Neural cell (in vitro differentiated cells): ENCODE results near the gene RAI1. TPM values are rescaled to one million over a fixed set of nuclear protein-coding genes. Genes with fewer than 3 reads are reported as not detected.

Experiments used
- H2AFZ ChIP-seq: fragments of 200-600, 300-800 bp; sonication (generic), shearing (Covaris generic); 2 replicates; pipeline ENCODE4 v1.6.0; 2014; ENCODE audit warnings: low read depth, mild to moderate bottlenecking, antibody characterized with exemption, low read length, moderate library complexity
- H3F3A ChIP-seq: fragments of 200-600 bp; shearing (Covaris generic); 2 replicates; pipeline ENCODE4 v1.6.1; 2016; ENCODE audit warnings: mild to moderate bottlenecking, moderate library complexity, mixed read lengths, antibody characterized with exemption, low read length; ENCODE audit not compliant: insufficient read depth, poor library complexity, severe bottlenecking
- H3K27ac ChIP-seq: fragments of 200-600, 300-800 bp; sonication (generic), shearing (Covaris generic); 2 replicates; pipeline ENCODE4 v1.5.1; 2014; ENCODE audit warnings: mild to moderate bottlenecking, low read length, moderate library complexity
- H3K27me3 ChIP-seq: fragments of 300-800, 200-600 bp; sonication (generic), shearing (Covaris generic); 2 replicates; pipeline ENCODE4 v1.6.0; 2014; ENCODE audit warnings: mild to moderate bottlenecking, low read depth, low read length, moderate library complexity; ENCODE audit not compliant: insufficient read depth
- H3K36me3 ChIP-seq: fragments of 300-800, 200-600 bp; sonication (generic), shearing (Covaris generic); 2 replicates; pipeline ENCODE4 v1.5.1; 2014; ENCODE audit warnings: mild to moderate bottlenecking, antibody characterized with exemption, low read length, moderate library complexity; ENCODE audit not compliant: insufficient read depth
- H3K4me2 ChIP-seq: fragments of 300-800, 200-600 bp; sonication (generic), shearing (Covaris generic); 2 replicates; pipeline ENCODE4 v1.6.0; 2014; ENCODE audit warnings: mild to moderate bottlenecking, low read length
- H3K4me3 ChIP-seq: fragments of 300-800, 200-600 bp; sonication (generic), shearing (Covaris generic); 2 replicates; pipeline ENCODE4 v1.5.1; 2014; ENCODE audit warnings: mild to moderate bottlenecking, low read length, moderate library complexity
- H3K79me2 ChIP-seq: fragments of 200-600 bp; shearing (Covaris generic); replicated peaks from 2 replicates; pipeline ENCODE4 v1.6.0; 2014; ENCODE audit warnings: mild to moderate bottlenecking, low read length, moderate library complexity; ENCODE audit not compliant: insufficient read depth
- H3K9ac ChIP-seq: fragments of 300-800, 200-600 bp; sonication (generic), shearing (Covaris generic); 2 replicates; pipeline ENCODE4 v1.6.1; 2016; ENCODE audit warnings: mild to moderate bottlenecking, low read length, mixed read lengths
- H3K9me2 ChIP-seq: fragments of 200-600 bp; shearing (Covaris generic); 2 replicates; pipeline ENCODE4 v1.6.1; 2016; ENCODE audit warnings: mild to moderate bottlenecking, low read length, mixed read lengths; ENCODE audit not compliant: insufficient read depth
- H3K9me3 ChIP-seq: fragments of 200-600, 300-800 bp; sonication (generic), shearing (Covaris generic); 2 replicates; pipeline ENCODE4 v1.6.1; 2016; ENCODE audit warnings: mild to moderate bottlenecking, mixed run types, low read length, moderate library complexity, mixed read lengths
- H4K20me1 ChIP-seq: fragments of 200-600 bp; shearing (Covaris generic); 2 replicates; pipeline ENCODE4 v1.6.1; 2016; ENCODE audit warnings: mild to moderate bottlenecking, mixed run types; ENCODE audit not compliant: insufficient read depth
- EP300 ChIP-seq: fragments of 450-650 bp; conservative IDR thresholded peaks from 2 replicates; pipeline ENCODE4 v1.6.1; 2014; ENCODE audit warnings: antibody characterized with exemption, mild to moderate bottlenecking, moderate library complexity; ENCODE audit not compliant: poor library complexity, severe bottlenecking
- EZH2 ChIP-seq: fragments of 200-600, 300-800 bp; shearing (Covaris generic), sonication (generic); IDR thresholded peaks from 2 replicates; pipeline ENCODE4 v1.6.1; 2014; ENCODE audit warnings: antibody characterized with exemption, low read length, borderline replicate concordance, mild to moderate bottlenecking; ENCODE audit not compliant: insufficient read depth, poor library complexity, severe bottlenecking
- MXI1 ChIP-seq: fragments of 450-650 bp; conservative IDR thresholded peaks from 2 replicates; pipeline ENCODE4 v1.6.1; 2014; ENCODE audit warnings: antibody characterized with exemption, mild to moderate bottlenecking; ENCODE audit not compliant: poor library complexity, severe bottlenecking
- POLR2AphosphoS5 ChIP-seq: IDR thresholded peaks from 2 replicates; pipeline ENCODE4 v1.6.1; 2012
- RAD21 ChIP-seq: fragments of 450-650 bp; conservative IDR thresholded peaks from 2 replicates; pipeline ENCODE4 v1.6.1; 2014; ENCODE audit warnings: antibody characterized with exemption, mild to moderate bottlenecking, moderate library complexity
- SMC3 ChIP-seq: fragments of 450-650 bp; conservative IDR thresholded peaks from 2 replicates; pipeline ENCODE4 v1.6.1; 2014; ENCODE audit warnings: antibody characterized with exemption, mild to moderate bottlenecking, moderate library complexity; ENCODE audit not compliant: poor library complexity
- TAF1 ChIP-seq: IDR thresholded peaks from 2 replicates; pipeline ENCODE4 v1.6.1; 2012; ENCODE audit warnings: low read depth
- polyA plus RNA-seq: library from polyadenylated mRNA; depleted of rRNA; stranded (reverse); fragments of >200 nt; gene quantifications from 2 replicates; pipeline ENCODE4 v1.2.3, GENCODE V29; 2014
- TF ChIP-seq, protein P1 (sequence below): fragments of 450-650 bp; IDR thresholded peaks from 2 replicates; pipeline ENCODE4 v1.5.1; 2014; ENCODE audit warnings: antibody characterized with exemption, mild to moderate bottlenecking, moderate library complexity; ENCODE audit not compliant: poor library complexity, severe bottlenecking
- TF ChIP-seq, protein P2 (sequence below): IDR thresholded peaks from 2 replicates; pipeline ENCODE4 v1.6.1; 2012; ENCODE audit warnings: borderline replicate concordance

The RAI1 gene
- polyA plus RNA-seq, 1 donor from 2014 or later: 16.9 TPM

DNA sequence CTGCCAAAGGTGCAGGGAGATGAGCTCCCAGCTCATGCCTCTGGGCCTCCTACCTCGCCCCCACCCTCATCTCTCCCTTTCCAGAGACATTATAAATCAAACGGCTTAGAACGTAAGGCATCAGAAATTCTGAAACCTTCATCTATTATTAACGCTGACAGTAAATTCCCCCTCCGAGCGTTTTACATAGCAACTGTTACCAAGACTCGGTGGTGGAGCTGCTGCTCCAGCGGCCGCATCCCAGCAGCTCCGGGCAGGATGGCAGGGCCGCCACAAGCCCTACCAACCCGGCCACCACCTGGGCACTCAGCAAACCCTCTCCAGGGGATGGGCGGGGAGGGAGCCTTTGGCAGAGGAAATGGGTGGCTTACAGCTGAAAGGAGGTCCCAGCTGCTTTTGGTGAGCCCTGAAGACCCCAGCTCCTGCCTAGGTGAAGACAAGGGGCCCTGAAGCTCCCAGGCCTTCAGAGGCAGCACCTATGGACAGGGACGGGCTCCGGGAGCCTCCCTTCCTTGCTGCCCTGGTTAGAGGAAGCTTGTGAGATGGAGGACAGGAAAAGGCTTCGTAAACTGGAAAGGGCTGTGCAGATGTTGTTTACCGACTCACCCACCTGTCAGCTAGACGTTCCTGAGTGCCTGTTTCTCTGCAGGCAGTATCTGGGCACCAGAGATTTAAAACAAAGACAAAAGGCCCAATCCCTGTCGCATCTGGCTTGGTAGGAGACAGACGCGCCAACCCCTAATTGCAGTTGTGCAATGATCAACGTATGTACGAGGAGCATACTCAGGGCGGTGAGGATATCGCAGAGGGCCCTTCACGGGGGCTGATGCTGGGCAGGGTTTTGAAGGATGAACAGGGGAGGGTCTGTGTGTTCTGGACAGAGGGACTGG is 76.9 kb downstream of the RAI1 start:
- Histone ChIP-seq H4K20me1 (peaks cover 20% of the 10 kb centered on the region), H3K4me2 (peak overlapping the region; percentile 65), H3K9me3 (no peaks in the 10 kb centered on the region), H3K27ac (peak overlapping the region; percentile 95), H3K4me3 (peak overlapping the region; percentile 58), H3K9me2 (no peaks in the 10 kb centered on the region), H3K9ac (peak overlapping the region; percentile 75), H2AFZ (no peak overlapping the region), H3F3A (peaks cover 4% of the 10 kb centered on the region), H3K36me3 (no peaks in the 10 kb centered on the region), H3K79me2 (peaks cover 87% of the 10 kb centered on the region), H3K27me3 (no peaks in the 10 kb centered on the region)
- TF ChIP-seq, protein P1, sequence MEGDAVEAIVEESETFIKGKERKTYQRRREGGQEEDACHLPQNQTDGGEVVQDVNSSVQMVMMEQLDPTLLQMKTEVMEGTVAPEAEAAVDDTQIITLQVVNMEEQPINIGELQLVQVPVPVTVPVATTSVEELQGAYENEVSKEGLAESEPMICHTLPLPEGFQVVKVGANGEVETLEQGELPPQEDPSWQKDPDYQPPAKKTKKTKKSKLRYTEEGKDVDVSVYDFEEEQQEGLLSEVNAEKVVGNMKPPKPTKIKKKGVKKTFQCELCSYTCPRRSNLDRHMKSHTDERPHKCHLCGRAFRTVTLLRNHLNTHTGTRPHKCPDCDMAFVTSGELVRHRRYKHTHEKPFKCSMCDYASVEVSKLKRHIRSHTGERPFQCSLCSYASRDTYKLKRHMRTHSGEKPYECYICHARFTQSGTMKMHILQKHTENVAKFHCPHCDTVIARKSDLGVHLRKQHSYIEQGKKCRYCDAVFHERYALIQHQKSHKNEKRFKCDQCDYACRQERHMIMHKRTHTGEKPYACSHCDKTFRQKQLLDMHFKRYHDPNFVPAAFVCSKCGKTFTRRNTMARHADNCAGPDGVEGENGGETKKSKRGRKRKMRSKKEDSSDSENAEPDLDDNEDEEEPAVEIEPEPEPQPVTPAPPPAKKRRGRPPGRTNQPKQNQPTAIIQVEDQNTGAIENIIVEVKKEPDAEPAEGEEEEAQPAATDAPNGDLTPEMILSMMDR: no peak
- TF ChIP-seq EP300 (peak; percentile 70), EZH2 (no peak), RAD21 (no peak), SMC3 (peak; percentile 29), POLR2AphosphoS5 (peak; percentile 33), MXI1 (peak; percentile 27), TAF1 (no peak)
- TF ChIP-seq, protein P2, sequence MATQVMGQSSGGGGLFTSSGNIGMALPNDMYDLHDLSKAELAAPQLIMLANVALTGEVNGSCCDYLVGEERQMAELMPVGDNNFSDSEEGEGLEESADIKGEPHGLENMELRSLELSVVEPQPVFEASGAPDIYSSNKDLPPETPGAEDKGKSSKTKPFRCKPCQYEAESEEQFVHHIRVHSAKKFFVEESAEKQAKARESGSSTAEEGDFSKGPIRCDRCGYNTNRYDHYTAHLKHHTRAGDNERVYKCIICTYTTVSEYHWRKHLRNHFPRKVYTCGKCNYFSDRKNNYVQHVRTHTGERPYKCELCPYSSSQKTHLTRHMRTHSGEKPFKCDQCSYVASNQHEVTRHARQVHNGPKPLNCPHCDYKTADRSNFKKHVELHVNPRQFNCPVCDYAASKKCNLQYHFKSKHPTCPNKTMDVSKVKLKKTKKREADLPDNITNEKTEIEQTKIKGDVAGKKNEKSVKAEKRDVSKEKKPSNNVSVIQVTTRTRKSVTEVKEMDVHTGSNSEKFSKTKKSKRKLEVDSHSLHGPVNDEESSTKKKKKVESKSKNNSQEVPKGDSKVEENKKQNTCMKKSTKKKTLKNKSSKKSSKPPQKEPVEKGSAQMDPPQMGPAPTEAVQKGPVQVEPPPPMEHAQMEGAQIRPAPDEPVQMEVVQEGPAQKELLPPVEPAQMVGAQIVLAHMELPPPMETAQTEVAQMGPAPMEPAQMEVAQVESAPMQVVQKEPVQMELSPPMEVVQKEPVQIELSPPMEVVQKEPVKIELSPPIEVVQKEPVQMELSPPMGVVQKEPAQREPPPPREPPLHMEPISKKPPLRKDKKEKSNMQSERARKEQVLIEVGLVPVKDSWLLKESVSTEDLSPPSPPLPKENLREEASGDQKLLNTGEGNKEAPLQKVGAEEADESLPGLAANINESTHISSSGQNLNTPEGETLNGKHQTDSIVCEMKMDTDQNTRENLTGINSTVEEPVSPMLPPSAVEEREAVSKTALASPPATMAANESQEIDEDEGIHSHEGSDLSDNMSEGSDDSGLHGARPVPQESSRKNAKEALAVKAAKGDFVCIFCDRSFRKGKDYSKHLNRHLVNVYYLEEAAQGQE: no peak

DNA sequence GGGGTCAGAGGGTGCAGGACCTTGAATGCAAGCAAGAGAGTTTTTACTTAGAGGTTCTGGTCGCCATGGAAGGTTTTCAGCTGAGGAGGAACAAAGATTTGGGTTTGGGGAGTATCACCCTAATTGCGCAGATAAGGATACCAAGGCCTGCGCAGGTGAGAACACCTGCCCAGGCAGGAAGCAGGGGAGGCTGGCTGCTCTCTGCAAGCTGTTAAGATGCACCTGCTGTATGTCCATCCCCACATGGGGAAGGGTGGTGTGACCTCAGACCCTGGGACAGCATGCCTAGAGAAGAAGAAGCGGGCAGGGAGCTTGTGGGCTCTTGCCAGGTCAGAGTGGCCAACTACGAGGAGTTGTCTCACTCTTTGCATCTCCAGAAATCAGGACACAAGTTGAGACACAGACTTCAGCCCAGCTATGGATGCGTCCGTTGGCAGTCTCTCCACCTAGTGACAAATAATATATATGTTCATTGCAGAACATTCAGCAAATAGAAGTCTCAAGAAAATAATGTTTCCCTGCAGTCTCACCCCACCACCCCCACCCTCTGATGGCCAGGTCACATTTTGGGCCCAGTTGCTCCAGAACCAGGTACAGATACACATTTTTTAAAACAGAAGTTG is 77.8 kb downstream of the RAI1 start:
- TF ChIP-seq SMC3 (peak; percentile 22), RAD21 (no peak)
- Histone ChIP-seq H3F3A (peaks cover 4% of the 10 kb centered on the region), H3K36me3 (no peaks in the 10 kb centered on the region), H3K4me2 (peak overlapping the region; percentile 53), H2AFZ (no peak overlapping the region), H3K9me3 (no peaks in the 10 kb centered on the region), H3K9ac (peak overlapping the region; percentile 75), H4K20me1 (peaks cover 20% of the 10 kb centered on the region), H3K27ac (peak overlapping the region; percentile 95), H3K79me2 (peaks cover 84% of the 10 kb centered on the region), H3K27me3 (no peaks in the 10 kb centered on the region), H3K4me3 (peak overlapping the region; percentile 58), H3K9me2 (no peaks in the 10 kb centered on the region)
